Keratinocyte (primary cell): ENCODE measurements around the gene ANKDD1A. TPM values are rescaled to one million over a fixed set of nuclear protein-coding genes. Genes with fewer than 3 reads are reported as not detected.
A peak's percentile ranks its signal among the peaks of the same experiment; 100 is the strongest.

Experiments used
- DNase-seq: peaks from one replicate; pipeline ENCODE4 v3.0.0-alpha.2; 2011; ENCODE audit warnings: low read depth, missing footprints, low spot score
- FAIRE-seq: peaks from 2 replicates; lab custom pipeline; 2011; peaks lifted over from hg19 to GRCh38; lab: Jason Lieb, UNC
- H2AFZ ChIP-seq: 2 replicates; pipeline ENCODE4 v1.6.0; 2012; ENCODE audit warnings: low read length, control low read depth, inconsistent platforms; ENCODE audit not compliant: control insufficient read depth
- H3K27ac ChIP-seq: 2 replicates; pipeline ENCODE4 v1.5.1; 2011; ENCODE audit warnings: low read length; ENCODE audit not compliant: control insufficient read depth, insufficient read depth
- H3K27me3 ChIP-seq: 3 replicates; pipeline ENCODE4 v1.6.0; 2011; ENCODE audit warnings: low read length; ENCODE audit not compliant: control insufficient read depth, insufficient read depth; ENCODE audit errors: extremely low read depth
- H3K36me3 ChIP-seq, 2 experiments: 2 replicates in 1 of 2; 3 replicates in 1 of 2; pipeline ENCODE4 v1.5.1; 2011; ENCODE audit warnings: low read length in 2 of 2, mild to moderate bottlenecking in 1 of 2; ENCODE audit not compliant: control insufficient read depth in 2 of 2, insufficient read depth in 2 of 2; ENCODE audit errors: extremely low read depth in 1 of 2
- H3K4me1 ChIP-seq: 3 replicates; pipeline ENCODE4 v1.5.1; 2011; ENCODE audit warnings: low read length; ENCODE audit not compliant: control insufficient read depth, insufficient read depth; ENCODE audit errors: extremely low read depth
- H3K4me2 ChIP-seq: 3 replicates; pipeline ENCODE4 v1.6.0; 2011; ENCODE audit warnings: low read depth, low read length; ENCODE audit not compliant: control insufficient read depth, insufficient read depth; ENCODE audit errors: extremely low read depth
- H3K4me3 ChIP-seq, 3 experiments: fragments of 200-600 bp in 1 of 3; sonication (generic) in 1 of 3; 2 replicates in 2 of 3; 3 replicates in 1 of 3; pipeline ENCODE4 v1.5.1; 2011 to 2016; ENCODE audit warnings: low read length in 3 of 3, mild to moderate bottlenecking in 3 of 3, control low read depth in 2 of 3, inconsistent platforms in 1 of 3, low read depth in 1 of 3, mixed read lengths in 1 of 3, mixed run types in 1 of 3, moderate library complexity in 1 of 3; ENCODE audit not compliant: control insufficient read depth in 2 of 3, insufficient read depth in 2 of 3; ENCODE audit errors: extremely low read depth in 1 of 3
- H3K79me2 ChIP-seq: 2 replicates; pipeline ENCODE4 v1.6.0; 2012; ENCODE audit warnings: low read length; ENCODE audit not compliant: control insufficient read depth, insufficient read depth
- H3K9ac ChIP-seq: 3 replicates; pipeline ENCODE4 v1.6.0; 2011; ENCODE audit warnings: low read length; ENCODE audit not compliant: control insufficient read depth, insufficient read depth; ENCODE audit errors: extremely low read depth
- H3K9me1 ChIP-seq: 3 replicates; pipeline ENCODE4 v1.6.0; 2011; ENCODE audit warnings: low read length; ENCODE audit not compliant: control insufficient read depth, insufficient read depth; ENCODE audit errors: extremely low read depth
- H3K9me3 ChIP-seq: 2 replicates; pipeline ENCODE4 v1.5.1; 2012; ENCODE audit warnings: low read depth, low read length; ENCODE audit not compliant: control insufficient read depth
- H4K20me1 ChIP-seq: 3 replicates; pipeline ENCODE4 v1.6.0; 2011; ENCODE audit warnings: low read length; ENCODE audit not compliant: control insufficient read depth, insufficient read depth; ENCODE audit errors: extremely low read depth
- EZH2 ChIP-seq: IDR thresholded peaks from one replicate; pipeline ENCODE4 v1.6.1; 2012; ENCODE audit warnings: inconsistent platforms, mild to moderate bottlenecking, low read length, moderate library complexity
- dilution Hi-C: fragments of 300-500 bp; cut with MboI; formaldehyde crosslinking; loops from one replicate; pipeline ENCODE4 v1.7.0; 2020; ENCODE audit warnings: low sequenced_read_pairs; ENCODE audit not compliant: extremely low pct_ligation_motif_present
- polyA plus RNA-seq, 5 experiments: library from polyadenylated mRNA; depleted of rRNA in 3 of 5; stranded (reverse) in 3 of 5; stranded (forward) in 1 of 5; unstranded in 1 of 5; fragments of >200 nt; gene quantifications; 1 replicate in 1 of 5; 2 replicates in 3 of 5; 3 replicates in 1 of 5; pipeline versions ENCODE4 v1.2.1 to v1.2.3, GENCODE V29; 2011 to 2012; ENCODE audit warnings: missing spikeins in 2 of 5, low read depth in 1 of 5, low replicate concordance in 1 of 5
- TF ChIP-seq, protein P1 (sequence below), 3 experiments: IDR thresholded peaks in 1 of 3; conservative IDR thresholded peaks in 1 of 3; optimal IDR thresholded peaks in 1 of 3; 2 replicates in 2 of 3; 3 replicates in 1 of 3; pipeline versions ENCODE3 to v1.5.1; 2011; ENCODE audit warnings: low read length in 3 of 3, mild to moderate bottlenecking in 3 of 3, moderate library complexity in 2 of 3, control low read depth in 1 of 3, inconsistent platforms in 1 of 3; ENCODE audit not compliant: insufficient read depth in 2 of 3; ENCODE audit errors: extremely low read depth in 1 of 3

ANKDD1A gene
- polyA plus RNA-seq, 1 donor (not counting 4 experiments of a cell fraction or from before 2014, with no cell fraction given) = 1.1 TPM

- no peak for FAIRE-seq
- Histone ChIP-seq H3K4me2 (peak overlapping the region; percentile 82), H3K4me3 (peak overlapping the region in 1 of 3 experiments; percentile 36), H4K20me1 (no peaks in the 10 kb centered on the region), H3K9me3 (no peaks in the 10 kb centered on the region), H3K9me1 (no peaks in the 10 kb centered on the region), H3K4me1 (peaks cover 34% of the 10 kb centered on the region), H3K9ac (peak overlapping the region; percentile 70), H3K36me3 (no peaks in the 10 kb centered on the region), H3K27ac (peak overlapping the region; percentile 78), H3K79me2 (no peaks in the 10 kb centered on the region), H3K27me3 (no peaks in the 10 kb centered on the region), H2AFZ (peak overlapping the region; percentile 65)
- TF ChIP-seq EZH2 = no peak
- TF ChIP-seq, protein P1, sequence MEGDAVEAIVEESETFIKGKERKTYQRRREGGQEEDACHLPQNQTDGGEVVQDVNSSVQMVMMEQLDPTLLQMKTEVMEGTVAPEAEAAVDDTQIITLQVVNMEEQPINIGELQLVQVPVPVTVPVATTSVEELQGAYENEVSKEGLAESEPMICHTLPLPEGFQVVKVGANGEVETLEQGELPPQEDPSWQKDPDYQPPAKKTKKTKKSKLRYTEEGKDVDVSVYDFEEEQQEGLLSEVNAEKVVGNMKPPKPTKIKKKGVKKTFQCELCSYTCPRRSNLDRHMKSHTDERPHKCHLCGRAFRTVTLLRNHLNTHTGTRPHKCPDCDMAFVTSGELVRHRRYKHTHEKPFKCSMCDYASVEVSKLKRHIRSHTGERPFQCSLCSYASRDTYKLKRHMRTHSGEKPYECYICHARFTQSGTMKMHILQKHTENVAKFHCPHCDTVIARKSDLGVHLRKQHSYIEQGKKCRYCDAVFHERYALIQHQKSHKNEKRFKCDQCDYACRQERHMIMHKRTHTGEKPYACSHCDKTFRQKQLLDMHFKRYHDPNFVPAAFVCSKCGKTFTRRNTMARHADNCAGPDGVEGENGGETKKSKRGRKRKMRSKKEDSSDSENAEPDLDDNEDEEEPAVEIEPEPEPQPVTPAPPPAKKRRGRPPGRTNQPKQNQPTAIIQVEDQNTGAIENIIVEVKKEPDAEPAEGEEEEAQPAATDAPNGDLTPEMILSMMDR (optimal IDR thresholded peaks at IDR 0.05 in 1 of 3, IDR thresholded peaks at IDR 0.05 in 1 of 3, conservative IDR thresholded peaks at IDR 0.05 in 1 of 3; ENCODE audit: extremely low read depth in 1 of 3, insufficient read depth in 2 of 3, low read length in 3 of 3) = no peak
- dilution Hi-C loops = no loop called here
- no peak for DNase-seq
Observed at GRCh38 chr15:64894395-64895056, 17.2 kb upstream of the ANKDD1A start.

DNA sequence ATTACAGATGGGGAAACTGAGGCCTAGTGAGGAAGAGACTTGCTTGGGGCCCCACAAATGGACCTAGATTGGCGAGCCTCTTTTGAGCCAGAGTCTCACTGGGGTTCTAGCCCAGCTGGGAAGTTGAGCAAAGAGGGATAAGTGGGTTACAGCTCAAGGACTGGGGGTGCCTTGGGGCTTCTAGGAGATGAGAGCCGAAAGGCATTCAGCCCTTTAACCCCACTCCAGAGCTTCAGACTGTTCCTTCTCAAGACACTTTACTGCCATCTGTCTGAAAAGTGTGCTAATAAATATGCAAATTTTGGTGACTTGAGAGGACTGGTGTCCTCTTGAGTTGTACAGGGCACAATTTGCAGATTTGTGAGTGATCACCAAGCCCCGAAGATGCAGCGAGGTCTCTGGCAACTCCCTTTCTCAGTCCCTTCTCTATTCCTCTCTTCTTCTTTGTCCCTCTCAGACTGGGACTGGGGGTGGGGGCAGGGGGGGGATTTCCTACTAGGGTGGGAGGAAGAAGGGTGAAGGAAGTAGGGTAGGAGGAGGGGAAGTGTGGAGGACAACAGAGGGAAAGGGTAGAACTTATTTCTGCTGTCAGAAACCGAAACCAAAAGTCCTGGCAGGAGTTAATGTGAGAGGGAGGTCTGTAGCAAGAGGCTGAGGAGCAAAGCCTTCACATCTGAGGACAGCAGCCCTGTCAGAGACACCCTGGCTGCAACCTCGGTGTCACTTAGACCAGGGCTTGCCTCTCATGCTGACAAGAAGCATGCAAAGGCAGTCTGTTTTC is 16.2 kb upstream of the ANKDD1A start:
- Histone ChIP-seq H3K9me1 (no peaks in the 10 kb centered on the region), H3K9me3 (no peaks in the 10 kb centered on the region), H3K27ac (no peak overlapping the region), H3K4me1 (peaks cover 34% of the 10 kb centered on the region), H3K36me3 (no peaks in the 10 kb centered on the region), H3K27me3 (no peaks in the 10 kb centered on the region), H2AFZ (peak overlapping the region; percentile 69), H3K79me2 (no peaks in the 10 kb centered on the region), H3K9ac (peak overlapping the region; percentile 35), H3K4me3 (no peak overlapping the region), H3K4me2 (peak overlapping the region; percentile 49), H4K20me1 (no peaks in the 10 kb centered on the region)
- peak; percentile 23 for FAIRE-seq
- no peak for DNase-seq
- no peak for TF ChIP-seq EZH2
- TF ChIP-seq, protein P1 (optimal IDR thresholded peaks at IDR 0.05 in 1 of 3, IDR thresholded peaks at IDR 0.05 in 1 of 3, conservative IDR thresholded peaks at IDR 0.05 in 1 of 3; ENCODE audit: extremely low read depth in 1 of 3, insufficient read depth in 2 of 3, low read length in 3 of 3) = no peak
- dilution Hi-C loops = no loop called here
